ENCODE data around the gene EXTL2. TPM values are rescaled to one million over a fixed set of nuclear protein-coding genes. Genes with fewer than 3 reads are reported as not detected.
"Not testable (repeated sequence)": the region's sequence is repeated elsewhere in the genome, so short reads cannot be mapped to it uniquely, and the experiment has no call there.

EXTL2 gene
- total RNA-seq, 1 experiment from 2014 or later: 21.1 TPM

GRCh38 chr1:100860397-100860991 lies 34.1 kb downstream of the EXTL2 start:
- no peaks in the 10 kb centered on the region for H3K79me2 ChIP-seq (ENCODE audit: insufficient read depth, low read length)
- no peak for ATAC-seq
- no peaks in the 10 kb centered on the region for H4K20me1 ChIP-seq (ENCODE audit: insufficient read depth)
- no peak overlapping the region for H2AFZ ChIP-seq (ENCODE audit: low read depth, low read length, poor library complexity, severe bottlenecking)
- BruUV-seq (replicated peaks): no TSS peak
- ChIA-PET POLR2A (no interaction called here), CTCF (interaction anchor here (1.5 kb wide), 1 partner anchor 397 kb away, joined by 3 read pairs; no protein-coding TSS in a partner anchor), RAD21 (ENCODE audit: low non-redundant PET in 1 of 2, low total read pairs in 2 of 2, uncharacterized antibody in 2 of 2, unreplicated experiment in 2 of 2) (no interaction called here)
- no peaks in the 10 kb centered on the region for H3K9me3 ChIP-seq (ENCODE audit: control insufficient read depth in 1 of 2, insufficient read depth in 1 of 2, low read depth in 1 of 2, low read length in 2 of 2)
- no peaks in the 10 kb centered on the region for H3K27me3 ChIP-seq (ENCODE audit: insufficient read depth, low read length)
- no peak for DNase-seq (ENCODE audit: low read depth, low spot score)
- no peaks in the 10 kb centered on the region for H3K9me2 ChIP-seq (ENCODE audit: insufficient read depth)
- H3K4me3 ChIP-seq (replicated peaks in 1 of 2; ENCODE audit: low read depth in 1 of 2, low read length in 2 of 2): no peak overlapping the region
- no peak overlapping the region for H3K4me2 ChIP-seq (ENCODE audit: low read length)
- H3K4me1 ChIP-seq (ENCODE audit: control insufficient read depth in 1 of 2, insufficient read depth in 2 of 2, low read length in 2 of 2): peaks cover 2 to 6% of the 10 kb centered on the region in 2 experiments; a peak in 2 of 4 replicates
- no peaks in the 10 kb centered on the region for H3K36me3 ChIP-seq (ENCODE audit: control insufficient read depth in 1 of 2, insufficient read depth in 2 of 2, low read length in 2 of 2)
- intact Hi-C loops (cut with micrococcal nuclease): no loop called here
- H3K9ac ChIP-seq (ENCODE audit: low read length): no peak overlapping the region
- no peak overlapping the region for H3K27ac ChIP-seq (ENCODE audit: low read depth, low read length)
- TF ChIP-seq TCF7L2 (IDR thresholded peaks at IDR 0.05; ENCODE audit: borderline replicate concordance, extremely low read depth, insufficient read depth, insufficient read length) (peak; percentile 54), FOSL1 (IDR thresholded peaks at IDR 0.05; ENCODE audit: low read depth) (no peak)

DNA sequence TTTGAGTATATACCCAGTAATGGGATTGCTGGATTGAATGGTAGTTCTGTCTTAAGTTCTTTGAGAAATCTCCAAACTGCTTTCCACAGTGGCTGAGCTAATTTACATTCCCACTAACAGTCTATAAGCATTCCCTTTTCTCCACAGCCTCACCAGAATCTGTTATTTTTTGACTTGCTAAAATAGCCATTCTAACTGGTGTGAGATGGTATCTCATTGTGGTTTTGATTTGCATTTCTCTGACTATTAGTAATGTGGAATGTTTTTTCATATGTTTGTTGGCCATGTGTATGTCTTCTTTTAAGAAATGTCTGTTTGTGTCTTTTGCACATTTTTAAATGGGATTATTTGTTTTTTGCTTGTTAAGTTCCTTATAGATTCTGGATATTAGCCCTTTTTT lies 39.5 kb downstream of the EXTL2 start:
- H3K27me3 ChIP-seq (ENCODE audit: insufficient read depth, low read length); H3K9ac ChIP-seq (ENCODE audit: low read length); DNase-seq (ENCODE audit: low read depth, low spot score); ATAC-seq; H3K4me1 ChIP-seq (ENCODE audit: control insufficient read depth in 1 of 2, insufficient read depth in 2 of 2, low read length in 2 of 2); H3K36me3 ChIP-seq (ENCODE audit: control insufficient read depth in 1 of 2, insufficient read depth in 2 of 2, low read length in 2 of 2); H3K79me2 ChIP-seq (ENCODE audit: insufficient read depth, low read length); H4K20me1 ChIP-seq (ENCODE audit: insufficient read depth); H3K9me3 ChIP-seq (ENCODE audit: control insufficient read depth in 1 of 2, insufficient read depth in 1 of 2, low read depth in 1 of 2, low read length in 2 of 2); BruUV-seq (replicated peaks); RAD21 ChIA-PET (ENCODE audit: low non-redundant PET in 1 of 2, low total read pairs in 2 of 2, uncharacterized antibody in 2 of 2, unreplicated experiment in 2 of 2); H3K4me3 ChIP-seq (replicated peaks in 1 of 2; ENCODE audit: low read depth in 1 of 2, low read length in 2 of 2); H3K4me2 ChIP-seq (ENCODE audit: low read length); H3K9me2 ChIP-seq (ENCODE audit: insufficient read depth); POLR2A ChIA-PET; H2AFZ ChIP-seq (ENCODE audit: low read depth, low read length, poor library complexity, severe bottlenecking); H3K27ac ChIP-seq (ENCODE audit: low read depth, low read length); intact Hi-C loops (cut with micrococcal nuclease): not testable (repeated sequence)
- CTCF ChIA-PET: interaction anchor here (0.7 kb wide), 1 partner anchor 398 kb away, joined by 3 read pairs; no protein-coding TSS in a partner anchor
